ENCODE results near the gene METTL9.

DNA sequence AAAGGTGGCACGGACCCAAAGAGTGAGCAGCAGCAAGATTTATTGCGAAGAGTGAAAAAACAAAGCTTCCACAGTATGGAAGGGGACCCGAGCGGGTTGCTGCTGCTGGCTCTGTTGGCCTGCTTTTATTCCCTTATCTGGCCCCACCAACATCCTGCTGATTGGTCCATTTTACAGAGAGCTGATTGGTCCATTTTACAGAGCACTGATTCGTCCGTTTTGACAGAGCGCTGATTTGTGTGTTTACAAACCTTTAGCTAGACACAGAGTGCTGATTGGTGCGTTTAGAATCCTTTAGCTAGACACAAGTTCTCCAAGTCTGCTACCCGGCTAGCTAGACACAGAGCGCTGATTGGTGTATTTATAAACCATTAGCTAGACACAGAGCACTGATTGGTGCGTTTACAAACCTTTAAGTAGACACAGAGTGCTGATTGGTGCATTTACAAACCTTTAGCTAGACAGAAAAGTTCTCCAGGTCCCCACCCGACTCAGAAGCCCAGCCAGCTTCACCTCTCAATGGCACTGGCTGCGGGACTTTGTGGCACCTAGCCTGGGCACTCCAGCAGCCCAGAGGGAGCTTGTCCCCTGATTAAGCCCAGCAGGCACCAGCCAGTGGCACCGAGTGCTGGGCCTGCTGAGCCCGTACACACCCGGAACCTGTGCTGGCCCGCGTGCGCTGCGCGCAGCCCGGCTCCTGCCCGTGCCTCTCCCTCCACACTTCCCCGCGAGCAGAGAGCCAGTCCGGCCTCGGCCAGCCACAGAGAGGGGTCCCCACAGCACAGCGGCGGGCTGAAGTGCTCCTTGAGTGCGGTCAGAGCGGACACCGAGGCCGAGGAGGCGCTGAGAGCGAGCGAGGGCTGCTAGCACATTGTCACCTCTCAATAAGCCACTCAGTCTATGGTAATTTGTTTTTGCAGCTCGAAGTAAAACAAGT, 37.9 kb downstream of the METTL9 start:
- TF ChIP-seq POLR2AphosphoS5 (IDR thresholded peaks at IDR 0.05; ENCODE audit: low read depth, low read length): no peak
- no peak for TF ChIP-seq POLR2A (IDR thresholded peaks at IDR 0.05; ENCODE audit: low read depth, low read length)
- TF ChIP-seq TAF1 (IDR thresholded peaks at IDR 0.05; ENCODE audit: borderline replicate concordance, low read depth, low read length): no peak
